ENCODE data around the gene LUC7L3. TPM values are rescaled to one million over a fixed set of nuclear protein-coding genes. Genes with fewer than 3 reads are reported as not detected.
A peak's percentile ranks its signal among the peaks of the same experiment; 100 is the strongest.

Gene LUC7L3
- total RNA-seq, 4 donors from 2014 or later: 31.5 to 267 (median 42.6) TPM

DNA sequence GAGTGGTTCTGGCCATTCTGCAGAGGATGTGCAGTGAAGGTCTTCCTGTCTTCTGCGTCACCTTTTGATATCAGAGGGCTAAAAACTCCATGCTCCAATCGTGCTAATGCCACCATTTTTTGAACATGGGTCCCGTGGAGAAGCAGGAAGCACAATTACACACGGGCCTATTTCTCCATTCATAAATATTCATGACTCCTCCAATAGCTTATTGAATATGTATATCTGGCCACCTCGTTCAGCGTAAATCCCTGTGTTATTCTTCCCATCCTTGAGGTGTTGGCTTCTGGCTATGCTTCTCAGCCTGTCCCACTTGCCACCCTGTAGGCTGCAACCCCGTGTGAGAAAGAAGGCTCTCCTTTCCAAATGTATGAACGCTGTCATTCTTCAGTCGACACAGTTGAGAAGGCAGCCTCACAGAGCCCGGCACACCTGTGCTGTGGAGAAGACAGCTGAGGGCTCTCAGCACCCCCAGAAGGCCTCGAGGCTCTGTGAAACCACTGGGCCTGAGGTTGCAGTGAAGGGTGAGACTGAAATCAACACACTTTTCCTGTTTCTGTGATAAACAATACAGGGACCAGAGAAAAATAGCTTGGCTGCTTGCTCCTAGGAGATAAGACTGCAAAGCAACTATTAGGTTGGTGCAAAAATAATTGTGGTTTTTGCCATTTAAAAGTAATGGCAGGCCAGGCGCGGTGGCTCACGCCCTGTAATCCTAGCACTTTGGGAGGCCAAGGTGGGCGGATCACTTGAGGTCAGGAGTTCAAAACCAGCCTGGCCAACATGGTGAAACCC, 52.8 kb downstream of the LUC7L3 start:
- no peak overlapping the region for H3K4me3 ChIP-seq
- H3K4me1 ChIP-seq: peaks cover 3% of the 10 kb centered on the region
- no peak overlapping the region for H3K27ac ChIP-seq
- TF ChIP-seq CTCF (IDR thresholded peaks at IDR 0.05): no peak
- no peak for TF ChIP-seq POLR2AphosphoS5 (IDR thresholded peaks at IDR 0.05)
- TF ChIP-seq EP300 (IDR thresholded peaks at IDR 0.05): no peak
- no peak for TF ChIP-seq POLR2A (IDR thresholded peaks at IDR 0.05)
- no peaks in the 10 kb centered on the region for H3K9me3 ChIP-seq
- H3K36me3 ChIP-seq: no peaks in the 10 kb centered on the region
- no peaks in the 10 kb centered on the region for H3K27me3 ChIP-seq
- DNase-seq (ENCODE audit: low spot score in 2 of 2): peak; percentile 7 to 20
- 81% methylated on average over 15 of the region's 15 CpGs for whole genome bisulfite sequencing

- TF ChIP-seq POLR2AphosphoS5 (IDR thresholded peaks at IDR 0.05) (no peak), POLR2A (IDR thresholded peaks at IDR 0.05) (no peak), CTCF (IDR thresholded peaks at IDR 0.05) (no peak), EP300 (IDR thresholded peaks at IDR 0.05) (no peak)
- 88% methylated on average over 7 of the region's 7 CpGs for WGBS
- Histone ChIP-seq H3K9me3 (no peaks in the 10 kb centered on the region), H3K4me3 (no peak overlapping the region), H3K4me1 (no peaks in the 10 kb centered on the region), H3K27me3 (no peaks in the 10 kb centered on the region), H3K36me3 (no peaks in the 10 kb centered on the region), H3K27ac (no peak overlapping the region)
- DNase-seq (ENCODE audit: low spot score in 2 of 2): peak in 1 of 2 donors; percentile 16
These were observed 54.9 kb downstream of the LUC7L3 start for GRCh38 chr17:50774225-50774803.

GRCh38 chr17:50775926-50776325, 56.5 kb downstream of the LUC7L3 start:
- Histone ChIP-seq H3K36me3 (no peaks in the 10 kb centered on the region), H3K27ac (no peak overlapping the region), H3K9me3 (no peaks in the 10 kb centered on the region), H3K4me1 (no peaks in the 10 kb centered on the region), H3K27me3 (no peaks in the 10 kb centered on the region), H3K4me3 (no peak overlapping the region)
- WGBS: 79% methylated on average over 3 of the region's 3 CpGs
- peak; percentile 5 to 31 for DNase-seq (ENCODE audit: low spot score in 2 of 2)
- no peak for TF ChIP-seq POLR2A (IDR thresholded peaks at IDR 0.05)
- no peak for TF ChIP-seq POLR2AphosphoS5 (IDR thresholded peaks at IDR 0.05)
- TF ChIP-seq EP300 (IDR thresholded peaks at IDR 0.05): no peak
- TF ChIP-seq CTCF (IDR thresholded peaks at IDR 0.05): no peak

DNA sequence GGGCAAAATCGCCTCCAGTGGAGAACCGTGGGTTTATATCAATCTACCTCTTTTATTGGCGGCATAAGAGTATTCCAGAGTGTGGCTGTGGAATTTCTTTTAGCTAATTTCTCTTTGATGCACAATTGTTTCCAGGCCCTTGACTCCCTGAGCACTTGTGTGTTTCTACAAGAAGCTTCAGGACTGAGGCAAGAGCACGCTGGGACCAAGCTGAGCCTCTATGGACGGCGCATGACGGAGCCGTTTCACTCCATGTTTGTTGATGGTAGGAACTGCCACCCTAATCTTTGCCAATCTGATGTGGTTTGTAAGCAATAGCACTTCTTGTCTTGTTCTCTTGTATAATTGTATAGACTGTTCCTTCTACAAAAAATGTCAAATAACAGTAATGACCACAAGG, 59.1 kb downstream of the LUC7L3 start:
- no peaks in the 10 kb centered on the region for H3K9me3 ChIP-seq
- no peaks in the 10 kb centered on the region for H3K27me3 ChIP-seq
- TF ChIP-seq POLR2AphosphoS5 (IDR thresholded peaks at IDR 0.05): no peak
- no peak for TF ChIP-seq EP300 (IDR thresholded peaks at IDR 0.05)
- no peak for TF ChIP-seq CTCF (IDR thresholded peaks at IDR 0.05)
- no peak for TF ChIP-seq POLR2A (IDR thresholded peaks at IDR 0.05)
- H3K27ac ChIP-seq: no peak overlapping the region
- no peak overlapping the region for H3K4me3 ChIP-seq
- H3K4me1 ChIP-seq: peaks cover 4% of the 10 kb centered on the region
- no peak for DNase-seq (ENCODE audit: low spot score in 2 of 2)
- WGBS: 89% methylated on average over 8 of the region's 8 CpGs
- no peaks in the 10 kb centered on the region for H3K36me3 ChIP-seq

- H3K27ac ChIP-seq: no peak overlapping the region
- TF ChIP-seq CTCF (IDR thresholded peaks at IDR 0.05) (no peak), POLR2AphosphoS5 (IDR thresholded peaks at IDR 0.05) (no peak), POLR2A (IDR thresholded peaks at IDR 0.05) (no peak), EP300 (IDR thresholded peaks at IDR 0.05) (no peak)
- 83% methylated on average over 4 of the region's 4 CpGs for WGBS
- no peaks in the 10 kb centered on the region for H3K27me3 ChIP-seq
- no peak for DNase-seq (ENCODE audit: low spot score in 2 of 2)
- no peaks in the 10 kb centered on the region for H3K36me3 ChIP-seq
- H3K4me3 ChIP-seq: no peak overlapping the region
- H3K4me1 ChIP-seq: peaks cover 9% of the 10 kb centered on the region
- H3K9me3 ChIP-seq: no peaks in the 10 kb centered on the region
These were observed 59.6 kb downstream of the LUC7L3 start for GRCh38 chr17:50778988-50779387.
